HCT116 (cell line): ENCODE results near the gene IL17A. TPM values are rescaled to one million over a fixed set of nuclear protein-coding genes. Genes with fewer than 3 reads are reported as not detected.

ENCODE experiments used
- FOSL1 ChIP-seq: IDR thresholded peaks from 2 replicates; pipeline ENCODE4 v1.6.1; 2012; ENCODE audit warnings: low read depth
- TCF7L2 ChIP-seq: IDR thresholded peaks from 2 replicates; pipeline ENCODE4 v1.7.0; 2011; ENCODE audit warnings: borderline replicate concordance, inconsistent platforms; ENCODE audit not compliant: insufficient read depth, insufficient read length; ENCODE audit errors: extremely low read depth
- ZNF274 ChIP-seq: fragments of 200-500 bp; sonication (Bioruptor generic); IDR thresholded peaks from 2 replicates; pipeline ENCODE4 v1.6.1; 2014; ENCODE audit warnings: mild to moderate bottlenecking, low read depth, low read length, inconsistent platforms
- total RNA-seq: library from RNA; stranded (reverse); gene quantifications from one replicate; pipeline ENCODE4 v1.2.1, GENCODE V29; 2021; ENCODE audit not compliant: unreplicated experiment
- TF ChIP-seq, protein P1 (sequence below): IDR thresholded peaks from 2 replicates; pipeline ENCODE4 v1.6.1; 2011; ENCODE audit warnings: mild to moderate bottlenecking, low read length, moderate library complexity; ENCODE audit not compliant: insufficient replicate concordance; ENCODE audit errors: extremely low read depth
- TF ChIP-seq, protein P2 (sequence below): IDR thresholded peaks from 2 replicates; pipeline ENCODE4 v1.6.1; 2012; ENCODE audit warnings: low read depth

Gene IL17A
- total RNA-seq, 1 experiment from 2014 or later, result not detected

DNA sequence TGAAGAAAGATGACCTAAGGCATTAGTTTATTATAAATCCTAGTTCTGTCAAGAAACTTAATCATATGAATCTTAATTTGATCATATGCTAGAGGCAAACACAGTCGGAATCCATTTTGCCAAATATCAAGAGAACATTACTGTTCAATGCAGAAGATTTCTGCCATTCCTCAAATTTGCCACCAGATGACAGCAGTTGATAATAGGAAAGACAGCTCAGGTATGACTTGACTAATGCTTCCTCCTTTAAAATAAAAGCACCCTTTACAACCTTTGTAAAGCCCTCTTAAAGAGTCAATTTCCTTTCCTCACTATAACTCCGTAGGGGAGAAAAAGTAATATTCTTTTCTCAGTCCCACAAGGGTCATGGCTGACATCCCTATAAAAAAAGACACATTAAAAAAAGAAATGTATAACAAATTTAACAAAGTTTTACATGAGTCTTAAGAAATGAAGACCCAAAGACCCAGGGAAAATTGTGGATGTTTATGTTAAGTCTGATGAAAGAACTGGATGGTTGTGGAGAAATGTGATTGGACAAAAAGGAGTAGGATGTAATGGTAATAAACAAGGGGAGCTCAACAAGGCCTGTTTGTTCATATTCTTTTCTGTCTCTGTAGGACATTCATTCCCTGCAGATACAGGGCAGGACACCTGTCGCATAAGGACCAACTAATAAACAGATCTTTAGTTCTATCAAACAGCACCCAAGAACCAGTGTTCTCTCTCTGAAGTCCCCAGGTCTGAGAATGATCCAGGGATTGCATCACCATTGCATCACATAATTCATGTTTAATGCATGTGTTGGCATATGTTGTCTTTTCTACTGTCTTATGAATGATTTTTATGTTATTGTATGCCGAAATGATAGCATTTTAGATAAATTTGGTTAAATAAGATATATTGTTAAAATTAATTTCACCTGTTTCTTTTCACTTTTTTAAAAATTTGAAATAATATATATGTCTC lies 23.0 kb upstream of the IL17A start (continued):
- TF ChIP-seq, protein P1, sequence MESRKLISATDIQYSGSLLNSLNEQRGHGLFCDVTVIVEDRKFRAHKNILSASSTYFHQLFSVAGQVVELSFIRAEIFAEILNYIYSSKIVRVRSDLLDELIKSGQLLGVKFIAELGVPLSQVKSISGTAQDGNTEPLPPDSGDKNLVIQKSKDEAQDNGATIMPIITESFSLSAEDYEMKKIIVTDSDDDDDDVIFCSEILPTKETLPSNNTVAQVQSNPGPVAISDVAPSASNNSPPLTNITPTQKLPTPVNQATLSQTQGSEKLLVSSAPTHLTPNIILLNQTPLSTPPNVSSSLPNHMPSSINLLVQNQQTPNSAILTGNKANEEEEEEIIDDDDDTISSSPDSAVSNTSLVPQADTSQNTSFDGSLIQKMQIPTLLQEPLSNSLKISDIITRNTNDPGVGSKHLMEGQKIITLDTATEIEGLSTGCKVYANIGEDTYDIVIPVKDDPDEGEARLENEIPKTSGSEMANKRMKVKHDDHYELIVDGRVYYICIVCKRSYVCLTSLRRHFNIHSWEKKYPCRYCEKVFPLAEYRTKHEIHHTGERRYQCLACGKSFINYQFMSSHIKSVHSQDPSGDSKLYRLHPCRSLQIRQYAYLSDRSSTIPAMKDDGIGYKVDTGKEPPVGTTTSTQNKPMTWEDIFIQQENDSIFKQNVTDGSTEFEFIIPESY, result no peak
- TF ChIP-seq ZNF274 (no peak), FOSL1 (no peak), TCF7L2 (no peak)
- TF ChIP-seq, protein P2, sequence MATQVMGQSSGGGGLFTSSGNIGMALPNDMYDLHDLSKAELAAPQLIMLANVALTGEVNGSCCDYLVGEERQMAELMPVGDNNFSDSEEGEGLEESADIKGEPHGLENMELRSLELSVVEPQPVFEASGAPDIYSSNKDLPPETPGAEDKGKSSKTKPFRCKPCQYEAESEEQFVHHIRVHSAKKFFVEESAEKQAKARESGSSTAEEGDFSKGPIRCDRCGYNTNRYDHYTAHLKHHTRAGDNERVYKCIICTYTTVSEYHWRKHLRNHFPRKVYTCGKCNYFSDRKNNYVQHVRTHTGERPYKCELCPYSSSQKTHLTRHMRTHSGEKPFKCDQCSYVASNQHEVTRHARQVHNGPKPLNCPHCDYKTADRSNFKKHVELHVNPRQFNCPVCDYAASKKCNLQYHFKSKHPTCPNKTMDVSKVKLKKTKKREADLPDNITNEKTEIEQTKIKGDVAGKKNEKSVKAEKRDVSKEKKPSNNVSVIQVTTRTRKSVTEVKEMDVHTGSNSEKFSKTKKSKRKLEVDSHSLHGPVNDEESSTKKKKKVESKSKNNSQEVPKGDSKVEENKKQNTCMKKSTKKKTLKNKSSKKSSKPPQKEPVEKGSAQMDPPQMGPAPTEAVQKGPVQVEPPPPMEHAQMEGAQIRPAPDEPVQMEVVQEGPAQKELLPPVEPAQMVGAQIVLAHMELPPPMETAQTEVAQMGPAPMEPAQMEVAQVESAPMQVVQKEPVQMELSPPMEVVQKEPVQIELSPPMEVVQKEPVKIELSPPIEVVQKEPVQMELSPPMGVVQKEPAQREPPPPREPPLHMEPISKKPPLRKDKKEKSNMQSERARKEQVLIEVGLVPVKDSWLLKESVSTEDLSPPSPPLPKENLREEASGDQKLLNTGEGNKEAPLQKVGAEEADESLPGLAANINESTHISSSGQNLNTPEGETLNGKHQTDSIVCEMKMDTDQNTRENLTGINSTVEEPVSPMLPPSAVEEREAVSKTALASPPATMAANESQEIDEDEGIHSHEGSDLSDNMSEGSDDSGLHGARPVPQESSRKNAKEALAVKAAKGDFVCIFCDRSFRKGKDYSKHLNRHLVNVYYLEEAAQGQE, result no peak
